HL-60 (cell line): ENCODE results near the gene CCM2.

Source experiments
- GABPA ChIP-seq: IDR thresholded peaks from 2 replicates; pipeline ENCODE4 v1.6.1; 2012; ENCODE audit warnings: low read depth
- POLR2AphosphoS5 ChIP-seq: IDR thresholded peaks from 2 replicates; pipeline ENCODE4 v1.6.1; 2012; ENCODE audit warnings: low read depth
- SPI1 ChIP-seq: IDR thresholded peaks from 2 replicates; pipeline ENCODE4 v1.6.1; 2012; ENCODE audit warnings: low read depth, mild to moderate bottlenecking, borderline replicate concordance
- TF ChIP-seq, protein P1 (sequence below): IDR thresholded peaks from one replicate; pipeline ENCODE4 v1.5.1; 2011; ENCODE audit warnings: low read length, control low read depth, inconsistent platforms; ENCODE audit not compliant: insufficient read depth
- TF ChIP-seq, protein P2 (sequence below): IDR thresholded peaks from 2 replicates; pipeline ENCODE4 v1.6.1; 2012; ENCODE audit warnings: low read depth; ENCODE audit not compliant: insufficient replicate concordance

DNA sequence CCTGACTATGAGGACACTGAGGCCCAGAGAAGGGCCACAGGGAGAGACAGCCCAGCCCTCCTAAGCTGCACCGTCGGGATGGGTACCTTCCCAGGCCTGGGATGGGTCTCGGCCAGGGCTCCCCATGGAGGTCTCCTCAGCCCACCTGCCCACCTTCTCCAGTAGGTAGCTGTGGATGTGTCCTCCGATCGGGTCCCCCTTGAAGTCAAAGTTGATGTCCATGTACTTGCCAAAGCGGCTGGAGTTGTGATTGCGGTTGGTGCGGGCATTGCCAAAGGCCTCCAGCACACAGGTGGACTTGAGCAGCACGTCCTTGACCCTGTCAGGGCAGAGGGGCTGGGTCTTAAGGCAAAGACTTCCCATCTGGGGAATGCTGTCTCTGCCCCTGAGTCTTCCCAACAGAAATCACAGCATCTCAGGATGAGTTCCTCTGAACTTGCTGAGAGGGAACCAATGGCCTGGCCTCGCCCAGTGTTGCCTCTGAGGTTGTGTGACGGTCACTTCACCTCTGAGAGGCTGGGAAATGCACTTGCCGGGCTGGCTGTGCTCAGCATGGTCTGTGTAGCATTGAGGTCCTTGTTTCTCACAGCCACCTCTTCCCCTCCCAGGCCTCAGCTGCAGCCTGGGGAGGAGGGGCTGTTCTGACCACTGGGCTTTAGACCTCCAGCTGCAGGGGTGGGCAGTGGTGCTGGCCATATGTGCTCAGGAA is 24.5 kb upstream of the CCM2 start:
- TF ChIP-seq, protein P1, sequence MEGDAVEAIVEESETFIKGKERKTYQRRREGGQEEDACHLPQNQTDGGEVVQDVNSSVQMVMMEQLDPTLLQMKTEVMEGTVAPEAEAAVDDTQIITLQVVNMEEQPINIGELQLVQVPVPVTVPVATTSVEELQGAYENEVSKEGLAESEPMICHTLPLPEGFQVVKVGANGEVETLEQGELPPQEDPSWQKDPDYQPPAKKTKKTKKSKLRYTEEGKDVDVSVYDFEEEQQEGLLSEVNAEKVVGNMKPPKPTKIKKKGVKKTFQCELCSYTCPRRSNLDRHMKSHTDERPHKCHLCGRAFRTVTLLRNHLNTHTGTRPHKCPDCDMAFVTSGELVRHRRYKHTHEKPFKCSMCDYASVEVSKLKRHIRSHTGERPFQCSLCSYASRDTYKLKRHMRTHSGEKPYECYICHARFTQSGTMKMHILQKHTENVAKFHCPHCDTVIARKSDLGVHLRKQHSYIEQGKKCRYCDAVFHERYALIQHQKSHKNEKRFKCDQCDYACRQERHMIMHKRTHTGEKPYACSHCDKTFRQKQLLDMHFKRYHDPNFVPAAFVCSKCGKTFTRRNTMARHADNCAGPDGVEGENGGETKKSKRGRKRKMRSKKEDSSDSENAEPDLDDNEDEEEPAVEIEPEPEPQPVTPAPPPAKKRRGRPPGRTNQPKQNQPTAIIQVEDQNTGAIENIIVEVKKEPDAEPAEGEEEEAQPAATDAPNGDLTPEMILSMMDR, result no peak
- TF ChIP-seq POLR2AphosphoS5, result no peak
- TF ChIP-seq, protein P2, sequence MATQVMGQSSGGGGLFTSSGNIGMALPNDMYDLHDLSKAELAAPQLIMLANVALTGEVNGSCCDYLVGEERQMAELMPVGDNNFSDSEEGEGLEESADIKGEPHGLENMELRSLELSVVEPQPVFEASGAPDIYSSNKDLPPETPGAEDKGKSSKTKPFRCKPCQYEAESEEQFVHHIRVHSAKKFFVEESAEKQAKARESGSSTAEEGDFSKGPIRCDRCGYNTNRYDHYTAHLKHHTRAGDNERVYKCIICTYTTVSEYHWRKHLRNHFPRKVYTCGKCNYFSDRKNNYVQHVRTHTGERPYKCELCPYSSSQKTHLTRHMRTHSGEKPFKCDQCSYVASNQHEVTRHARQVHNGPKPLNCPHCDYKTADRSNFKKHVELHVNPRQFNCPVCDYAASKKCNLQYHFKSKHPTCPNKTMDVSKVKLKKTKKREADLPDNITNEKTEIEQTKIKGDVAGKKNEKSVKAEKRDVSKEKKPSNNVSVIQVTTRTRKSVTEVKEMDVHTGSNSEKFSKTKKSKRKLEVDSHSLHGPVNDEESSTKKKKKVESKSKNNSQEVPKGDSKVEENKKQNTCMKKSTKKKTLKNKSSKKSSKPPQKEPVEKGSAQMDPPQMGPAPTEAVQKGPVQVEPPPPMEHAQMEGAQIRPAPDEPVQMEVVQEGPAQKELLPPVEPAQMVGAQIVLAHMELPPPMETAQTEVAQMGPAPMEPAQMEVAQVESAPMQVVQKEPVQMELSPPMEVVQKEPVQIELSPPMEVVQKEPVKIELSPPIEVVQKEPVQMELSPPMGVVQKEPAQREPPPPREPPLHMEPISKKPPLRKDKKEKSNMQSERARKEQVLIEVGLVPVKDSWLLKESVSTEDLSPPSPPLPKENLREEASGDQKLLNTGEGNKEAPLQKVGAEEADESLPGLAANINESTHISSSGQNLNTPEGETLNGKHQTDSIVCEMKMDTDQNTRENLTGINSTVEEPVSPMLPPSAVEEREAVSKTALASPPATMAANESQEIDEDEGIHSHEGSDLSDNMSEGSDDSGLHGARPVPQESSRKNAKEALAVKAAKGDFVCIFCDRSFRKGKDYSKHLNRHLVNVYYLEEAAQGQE, result no peak
- TF ChIP-seq SPI1, result no peak
- no peak for TF ChIP-seq GABPA
